HepG2 (cell line): ENCODE measurements around the gene SPATA21. TPM values are rescaled to one million over a fixed set of nuclear protein-coding genes. Genes with fewer than 3 reads are reported as not detected.

Experiments
- CBFB ChIP-seq: sonication (generic); formaldehyde crosslinking; IDR thresholded peaks from 2 replicates; pipeline ENCODE4 v1.4.0; 2020; ENCODE audit warnings: missing genetic modification reagents
- CENPBD1 ChIP-seq: sonication (generic); formaldehyde crosslinking; IDR thresholded peaks from 2 replicates; pipeline ENCODE4 v1.8.0; 2022; ENCODE audit warnings: missing genetic modification reagents, low read depth, mild to moderate bottlenecking, borderline replicate concordance
- EED ChIP-seq: sonication (generic); formaldehyde crosslinking; IDR thresholded peaks from 2 replicates; pipeline ENCODE4 v1.5.0; 2020; ENCODE audit warnings: mild to moderate bottlenecking, missing genetic modification reagents
- GLI4 ChIP-seq: sonication (generic); formaldehyde crosslinking; IDR thresholded peaks from 2 replicates; pipeline ENCODE4 v1.5.1; 2020; ENCODE audit warnings: missing genetic modification reagents, mild to moderate bottlenecking, moderate library complexity, borderline replicate concordance
- KDM5A ChIP-seq: fragments of 200-600 bp; sonication (generic); IDR thresholded peaks from 2 replicates; pipeline ENCODE4 v1.7.0; 2018; ENCODE audit warnings: antibody characterized with exemption, mild to moderate bottlenecking, low read length, borderline replicate concordance
- MLX ChIP-seq: IDR thresholded peaks from 2 replicates; pipeline ENCODE4 v1.6.1; 2016
- REL ChIP-seq: sonication (generic); formaldehyde crosslinking; conservative IDR thresholded peaks from 2 replicates; pipeline ENCODE4 v1.8.0; 2022; ENCODE audit warnings: mild to moderate bottlenecking, missing genetic modification reagents, moderate library complexity
- SAFB2 ChIP-seq: sonication (generic); formaldehyde crosslinking; IDR thresholded peaks from 2 replicates; pipeline ENCODE4 v1.5.1; 2020; ENCODE audit warnings: missing genetic modification reagents, low read depth, mild to moderate bottlenecking, borderline replicate concordance
- SIX1 ChIP-seq: sonication (generic); formaldehyde crosslinking; IDR thresholded peaks from 2 replicates; pipeline ENCODE4 v1.4.0; 2020; ENCODE audit warnings: missing genetic modification reagents, borderline replicate concordance
- ZBTB8A ChIP-seq: sonication (generic); formaldehyde crosslinking; IDR thresholded peaks from 2 replicates; pipeline ENCODE4 v1.4.0; 2020; ENCODE audit warnings: mild to moderate bottlenecking, low read depth, missing genetic modification reagents, borderline replicate concordance
- ZFP36L1 ChIP-seq: sonication (generic); formaldehyde crosslinking; IDR thresholded peaks from 2 replicates; pipeline ENCODE4 v1.8.0; 2022; ENCODE audit warnings: mild to moderate bottlenecking, missing genetic modification reagents, moderate library complexity
- ZKSCAN1 ChIP-seq: fragments of 150-350 bp; IDR thresholded peaks from 2 replicates; pipeline ENCODE4 v1.6.1; 2014; ENCODE audit warnings: low read length
- ZNF350 ChIP-seq: sonication (generic); formaldehyde crosslinking; IDR thresholded peaks from 2 replicates; pipeline ENCODE4 v1.4.0; 2020; ENCODE audit warnings: mild to moderate bottlenecking, low read depth, missing genetic modification reagents, borderline replicate concordance
- ZNF431 ChIP-seq: sonication (generic); formaldehyde crosslinking; IDR thresholded peaks from 2 replicates; pipeline ENCODE4 v1.9.0; 2022; ENCODE audit warnings: missing genetic modification reagents, low read depth, mild to moderate bottlenecking, borderline replicate concordance
- ZNF44 ChIP-seq: sonication (generic); formaldehyde crosslinking; IDR thresholded peaks from 2 replicates; pipeline ENCODE4 v1.5.1; 2020; ENCODE audit warnings: mild to moderate bottlenecking, missing genetic modification reagents
- ZSCAN20 ChIP-seq: sonication (generic); formaldehyde crosslinking; IDR thresholded peaks from 2 replicates; pipeline ENCODE4 v1.4.0; 2020; ENCODE audit warnings: missing genetic modification reagents, mild to moderate bottlenecking, borderline replicate concordance
- ZSCAN9 ChIP-seq: IDR thresholded peaks from 2 replicates; pipeline ENCODE4 v1.6.1; 2016; ENCODE audit warnings: borderline replicate concordance
- polyA plus RNA-seq, 8 experiments: library from polyadenylated mRNA; depleted of rRNA in 3 of 8; stranded (reverse) in 7 of 8; unstranded in 1 of 8; fragments of >200 nt; fragmentation: Illumina TruSeq in 4 of 8; extraction: Trizol in 4 of 8; gene quantifications; 2 replicates each; pipeline versions ENCODE4 v1.2.1 to v1.2.3, GENCODE V29; 2011 to 2016; ENCODE audit warnings: low read depth in 4 of 8, missing spikeins in 1 of 8, mixed read lengths in 1 of 8; ENCODE audit not compliant: insufficient read depth in 1 of 8
- total RNA-seq, 5 experiments: library from RNA; depleted of rRNA; stranded (reverse); fragments of >200 nt; fragmentation: Illumina TruSeq; extraction: Trizol; gene quantifications; 2 replicates each; pipeline ENCODE4 v1.2.3, GENCODE V29; 2016; ENCODE audit warnings: low read depth in 1 of 5
- TF ChIP-seq, protein P1 (sequence below): sonication (generic); formaldehyde crosslinking; conservative IDR thresholded peaks from 2 replicates; pipeline ENCODE4 v1.4.0; 2020; ENCODE audit warnings: missing genetic modification reagents
- TF ChIP-seq, protein P2 (sequence below): sonication (generic); formaldehyde crosslinking; IDR thresholded peaks from 2 replicates; pipeline ENCODE4 v1.5.0; 2020; ENCODE audit warnings: missing genetic modification reagents
- TF ChIP-seq, protein P3 (sequence below): sonication (generic); formaldehyde crosslinking; IDR thresholded peaks from 2 replicates; pipeline ENCODE4 v1.5.0; 2020; ENCODE audit warnings: missing genetic modification reagents

The SPATA21 gene
- total and polyA plus RNA-seq, 2 of the 13 experiments (the other 11 are each of a cell fraction or from before 2014, with no cell fraction given), result 0.80 to 1.4 TPM

DNA sequence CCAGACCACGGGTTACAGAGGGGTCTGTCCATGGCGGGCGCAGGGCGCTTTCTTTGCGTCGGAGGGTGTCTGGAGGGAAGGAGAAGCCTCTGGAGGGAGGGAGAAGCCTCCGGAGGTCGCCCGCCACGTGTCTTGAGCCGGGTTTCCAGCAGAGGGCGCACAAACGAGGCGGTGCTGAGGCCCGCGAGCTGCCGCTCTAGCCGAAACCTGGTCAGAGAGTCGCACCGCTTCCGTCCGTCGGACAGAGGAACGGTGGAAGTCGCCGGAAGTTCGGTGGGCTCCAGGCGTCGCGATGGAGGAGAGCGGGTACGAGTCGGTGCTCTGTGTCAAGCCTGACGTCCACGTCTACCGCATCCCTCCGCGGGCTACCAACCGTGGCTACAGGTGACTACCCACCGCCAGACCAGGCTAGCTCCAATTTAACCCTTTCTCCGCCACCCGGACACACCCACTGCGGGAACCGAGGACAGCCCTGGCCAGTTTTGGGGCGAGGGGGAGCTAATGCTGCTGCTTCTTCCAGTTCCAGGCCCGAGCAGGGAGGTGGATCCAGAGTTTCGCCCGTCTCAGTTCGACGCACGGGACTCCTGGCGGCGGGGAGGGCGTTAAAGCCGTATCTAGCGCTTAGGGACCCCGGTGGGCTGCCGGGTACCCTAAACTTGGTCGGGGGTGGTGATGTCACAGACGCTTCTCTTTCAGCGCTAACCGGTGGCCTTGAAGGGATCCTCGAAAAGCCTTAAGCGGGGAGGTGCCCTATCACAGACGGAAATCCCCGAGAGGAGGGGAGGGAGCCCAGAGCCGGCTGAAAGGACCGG lies 3.5 kb upstream of the SPATA21 start, which contains the start of gene NECAP2 (continued):
- TF ChIP-seq REL (CRISPR knock-in tag), result no peak
- TF ChIP-seq ZKSCAN1, result no peak
- TF ChIP-seq, protein P1, sequence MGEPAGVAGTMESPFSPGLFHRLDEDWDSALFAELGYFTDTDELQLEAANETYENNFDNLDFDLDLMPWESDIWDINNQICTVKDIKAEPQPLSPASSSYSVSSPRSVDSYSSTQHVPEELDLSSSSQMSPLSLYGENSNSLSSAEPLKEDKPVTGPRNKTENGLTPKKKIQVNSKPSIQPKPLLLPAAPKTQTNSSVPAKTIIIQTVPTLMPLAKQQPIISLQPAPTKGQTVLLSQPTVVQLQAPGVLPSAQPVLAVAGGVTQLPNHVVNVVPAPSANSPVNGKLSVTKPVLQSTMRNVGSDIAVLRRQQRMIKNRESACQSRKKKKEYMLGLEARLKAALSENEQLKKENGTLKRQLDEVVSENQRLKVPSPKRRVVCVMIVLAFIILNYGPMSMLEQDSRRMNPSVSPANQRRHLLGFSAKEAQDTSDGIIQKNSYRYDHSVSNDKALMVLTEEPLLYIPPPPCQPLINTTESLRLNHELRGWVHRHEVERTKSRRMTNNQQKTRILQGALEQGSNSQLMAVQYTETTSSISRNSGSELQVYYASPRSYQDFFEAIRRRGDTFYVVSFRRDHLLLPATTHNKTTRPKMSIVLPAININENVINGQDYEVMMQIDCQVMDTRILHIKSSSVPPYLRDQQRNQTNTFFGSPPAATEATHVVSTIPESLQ (CRISPR knock-in tag), result no peak
- TF ChIP-seq SAFB2 (CRISPR knock-in tag), result no peak; the same call in 1 of the 2 replicates
- peak; percentile 93 for TF ChIP-seq ZNF350 (CRISPR knock-in tag)
- TF ChIP-seq CBFB (CRISPR knock-in tag), result peak; percentile 90
- no peak for TF ChIP-seq ZSCAN20 (CRISPR knock-in tag)
- peak; percentile 93 for TF ChIP-seq ZFP36L1
- TF ChIP-seq MLX (CRISPR knock-in tag), result peak; percentile 14; the same call in 1 of the 2 replicates
- no peak for TF ChIP-seq GLI4
- peak; percentile 87; the same call in 1 of the 2 replicates for TF ChIP-seq ZSCAN9 (CRISPR knock-in tag)
- no peak; the same call in 1 of the 2 replicates for TF ChIP-seq CENPBD1
- no peak for TF ChIP-seq ZNF44 (CRISPR knock-in tag)
- TF ChIP-seq ZBTB8A (CRISPR knock-in tag), result no peak
- TF ChIP-seq, protein P2, sequence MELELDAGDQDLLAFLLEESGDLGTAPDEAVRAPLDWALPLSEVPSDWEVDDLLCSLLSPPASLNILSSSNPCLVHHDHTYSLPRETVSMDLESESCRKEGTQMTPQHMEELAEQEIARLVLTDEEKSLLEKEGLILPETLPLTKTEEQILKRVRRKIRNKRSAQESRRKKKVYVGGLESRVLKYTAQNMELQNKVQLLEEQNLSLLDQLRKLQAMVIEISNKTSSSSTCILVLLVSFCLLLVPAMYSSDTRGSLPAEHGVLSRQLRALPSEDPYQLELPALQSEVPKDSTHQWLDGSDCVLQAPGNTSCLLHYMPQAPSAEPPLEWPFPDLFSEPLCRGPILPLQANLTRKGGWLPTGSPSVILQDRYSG, result no peak
- TF ChIP-seq KDM5A, result peak; percentile 71
- TF ChIP-seq, protein P3, sequence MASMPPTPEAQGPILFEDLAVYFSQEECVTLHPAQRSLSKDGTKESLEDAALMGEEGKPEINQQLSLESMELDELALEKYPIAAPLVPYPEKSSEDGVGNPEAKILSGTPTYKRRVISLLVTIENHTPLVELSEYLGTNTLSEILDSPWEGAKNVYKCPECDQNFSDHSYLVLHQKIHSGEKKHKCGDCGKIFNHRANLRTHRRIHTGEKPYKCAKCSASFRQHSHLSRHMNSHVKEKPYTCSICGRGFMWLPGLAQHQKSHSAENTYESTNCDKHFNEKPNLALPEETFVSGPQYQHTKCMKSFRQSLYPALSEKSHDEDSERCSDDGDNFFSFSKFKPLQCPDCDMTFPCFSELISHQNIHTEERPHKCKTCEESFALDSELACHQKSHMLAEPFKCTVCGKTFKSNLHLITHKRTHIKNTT (CRISPR knock-in tag), result no peak
- peak; percentile 98; the same call in 1 of the 2 replicates for TF ChIP-seq EED
- 0 out of 2 replicates have a peak, but pooled peaks have one; percentile 15 for TF ChIP-seq SIX1
- TF ChIP-seq ZNF431, result peak; percentile 72
